Natural killer cell (primary cell): ENCODE results near the gene NRF1. TPM values are rescaled to one million over a fixed set of nuclear protein-coding genes. Genes with fewer than 3 reads are reported as not detected.
"Not testable (repeated sequence)": the region's sequence is repeated elsewhere in the genome, so short reads cannot be mapped to it uniquely, and the experiment has no call there.

Source experiments
- ATAC-seq, 3 donors: fragments of 150-1000 bp in 2 of 3; fragments of 200-7000 bp in 1 of 3; cut with Tn5 transposase; 1 replicate in 1 of 3; 2 replicates in 2 of 3; pipeline ENCODE4 v1.10.0; 2021; ENCODE audit warnings: mild to moderate bottlenecking in 2 of 3, moderate library complexity in 2 of 3
- DNase-seq, 2 donors: peaks; one replicate each; pipeline versions ENCODE4 v3.0.0 to v3.0.0-alpha.2; 2013 to 2021; ENCODE audit warnings: mixed read lengths in 1 of 2
- H3K27ac ChIP-seq: one replicate; pipeline ENCODE4 v1.5.1; 2013; ENCODE audit warnings: mild to moderate bottlenecking, low read length
- H3K27me3 ChIP-seq: one replicate; pipeline ENCODE4 v1.6.1; 2013; ENCODE audit warnings: low read length; ENCODE audit not compliant: control insufficient read depth, insufficient read depth
- H3K36me3 ChIP-seq: one replicate; pipeline ENCODE4 v1.6.1; 2013; ENCODE audit warnings: low read length; ENCODE audit not compliant: control insufficient read depth, insufficient read depth
- H3K4me1 ChIP-seq: one replicate; pipeline ENCODE4 v1.6.1; 2013; ENCODE audit warnings: low read length; ENCODE audit not compliant: control insufficient read depth, insufficient read depth
- H3K4me3 ChIP-seq: one replicate; pipeline ENCODE4 v1.5.1; 2013; ENCODE audit warnings: low read length
- H3K9me3 ChIP-seq: one replicate; pipeline ENCODE4 v1.6.1; 2013; ENCODE audit warnings: low read length; ENCODE audit not compliant: control insufficient read depth, insufficient read depth
- H3K27ac Mint-ChIP-seq, 2 donors: one replicate each; pipeline ENCODE4 v1.8.0; 2022; ENCODE audit warnings: mild to moderate bottlenecking in 2 of 2, mixed read lengths in 2 of 2, moderate library complexity in 1 of 2
- H3K27me3 Mint-ChIP-seq, 2 donors: one replicate each; pipeline ENCODE4 v1.8.0; 2022; ENCODE audit warnings: low read depth in 2 of 2, mixed read lengths in 2 of 2
- H3K36me3 Mint-ChIP-seq: one replicate; pipeline ENCODE4 v1.8.0; 2022; ENCODE audit warnings: mixed read lengths
- H3K4me1 Mint-ChIP-seq, 2 donors: one replicate each; pipeline ENCODE4 v1.8.0; 2022; ENCODE audit warnings: mixed read lengths in 2 of 2
- H3K4me3 Mint-ChIP-seq: one replicate; pipeline ENCODE4 v1.8.0; 2022; ENCODE audit warnings: mild to moderate bottlenecking, moderate library complexity, mixed read lengths
- H3K9me3 Mint-ChIP-seq, 2 donors: one replicate each; pipeline ENCODE4 v1.8.0; 2022; ENCODE audit warnings: mixed read lengths in 2 of 2
- WGBS: methylation state at CpG from one replicate; pipeline ENCODE4 v1.1.7; 2013; ENCODE audit warnings: missing lambda C conversion rate; ENCODE audit not compliant: insufficient coverage; 5-methylcytosine and 5-hydroxymethylcytosine counted together
- intact Hi-C: fragments of 100-400 bp; cut with micrococcal nuclease; formaldehyde crosslinking; loops from one replicate; pipeline ENCODE4 v1.14.2; 2022
- total RNA-seq, 4 donors: library from RNA; stranded (reverse); fragments of 120-200 nt in 1 of 4; gene quantifications; one replicate each; pipeline versions ENCODE4 v1.2.3 to v1.2.4, GENCODE V29; 2013 to 2022
- TF ChIP-seq, protein P1 (sequence below): fragments of 200-600 bp; IDR thresholded peaks from one replicate; pipeline ENCODE4 v1.8.0; 2022; ENCODE audit warnings: antibody characterized with exemption

Gene NRF1
- total RNA-seq, 3 donors from 2014 or later (not counting 1 experiment from before 2014, with no cell fraction given): 39.8 to 43.5 (median 40.1) TPM

DNA sequence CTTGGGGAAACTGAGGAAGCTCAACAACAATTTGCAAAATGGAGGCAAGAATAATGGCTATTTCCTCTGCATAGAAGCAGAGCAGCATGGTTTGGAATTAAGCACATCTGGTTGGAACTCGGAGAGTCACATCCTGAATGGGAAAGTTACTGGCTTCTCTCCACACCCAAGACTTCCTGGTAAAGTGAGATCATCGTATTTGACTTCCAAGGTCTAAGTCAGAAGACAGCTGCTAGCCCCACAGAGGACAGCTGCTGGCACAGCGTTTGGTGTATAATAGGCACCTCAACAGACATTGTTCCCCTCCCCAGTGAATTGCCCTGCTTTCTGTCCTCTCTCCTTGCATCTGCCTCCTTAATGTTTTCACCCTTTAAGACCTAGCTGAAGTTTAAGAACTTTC lies 37.0 kb upstream of the NRF1 start:
- 85% methylated on average over 3 of the region's 3 CpGs for WGBS
- intact Hi-C loops: no loop called here
- H3K4me1 ChIP-seq: no peaks in the 10 kb centered on the region
- Mint-ChIP-seq H3K27ac (no peak overlapping the region), H3K4me3 (no peak overlapping the region), H3K9me3 (peaks cover 0 to 2% of the 10 kb centered on the region in 2 donors), H3K36me3 (no peaks in the 10 kb centered on the region), H3K4me1 (no peaks in the 10 kb centered on the region), H3K27me3 (peaks cover 0 to 2% of the 10 kb centered on the region in 2 donors)
- H3K27ac ChIP-seq: no peak overlapping the region
- H3K4me3 ChIP-seq: no peak overlapping the region
- no peaks in the 10 kb centered on the region for H3K36me3 ChIP-seq
- peaks cover 13% of the 10 kb centered on the region for H3K9me3 ChIP-seq
- no peak for DNase-seq
- no peaks in the 10 kb centered on the region for H3K27me3 ChIP-seq
- ATAC-seq: no peak
- TF ChIP-seq, protein P1, sequence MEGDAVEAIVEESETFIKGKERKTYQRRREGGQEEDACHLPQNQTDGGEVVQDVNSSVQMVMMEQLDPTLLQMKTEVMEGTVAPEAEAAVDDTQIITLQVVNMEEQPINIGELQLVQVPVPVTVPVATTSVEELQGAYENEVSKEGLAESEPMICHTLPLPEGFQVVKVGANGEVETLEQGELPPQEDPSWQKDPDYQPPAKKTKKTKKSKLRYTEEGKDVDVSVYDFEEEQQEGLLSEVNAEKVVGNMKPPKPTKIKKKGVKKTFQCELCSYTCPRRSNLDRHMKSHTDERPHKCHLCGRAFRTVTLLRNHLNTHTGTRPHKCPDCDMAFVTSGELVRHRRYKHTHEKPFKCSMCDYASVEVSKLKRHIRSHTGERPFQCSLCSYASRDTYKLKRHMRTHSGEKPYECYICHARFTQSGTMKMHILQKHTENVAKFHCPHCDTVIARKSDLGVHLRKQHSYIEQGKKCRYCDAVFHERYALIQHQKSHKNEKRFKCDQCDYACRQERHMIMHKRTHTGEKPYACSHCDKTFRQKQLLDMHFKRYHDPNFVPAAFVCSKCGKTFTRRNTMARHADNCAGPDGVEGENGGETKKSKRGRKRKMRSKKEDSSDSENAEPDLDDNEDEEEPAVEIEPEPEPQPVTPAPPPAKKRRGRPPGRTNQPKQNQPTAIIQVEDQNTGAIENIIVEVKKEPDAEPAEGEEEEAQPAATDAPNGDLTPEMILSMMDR: no peak

DNA sequence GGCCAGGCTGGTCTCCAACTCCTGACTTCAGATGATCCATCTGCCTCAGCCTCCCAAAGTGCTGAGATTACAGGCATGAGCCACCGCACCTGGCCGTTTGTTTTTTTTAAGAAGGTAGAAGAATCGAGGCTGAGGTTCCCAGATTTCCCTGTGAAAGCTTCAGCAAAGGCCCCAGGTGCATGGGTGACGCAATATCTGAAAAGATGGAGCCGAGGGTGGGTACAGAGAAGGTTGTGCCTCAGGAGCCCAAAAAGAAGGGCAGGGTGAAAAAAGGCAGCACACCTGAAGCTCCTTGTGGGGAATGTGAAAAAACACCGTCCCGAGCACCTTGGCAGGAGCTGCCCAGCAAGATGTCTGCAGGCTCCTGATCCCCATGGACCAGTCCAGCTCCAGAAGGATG lies 35.8 kb upstream of the NRF1 start:
- no peaks in the 10 kb centered on the region for H3K27me3 ChIP-seq
- H3K9me3 ChIP-seq: peaks cover 13% of the 10 kb centered on the region
- no peaks in the 10 kb centered on the region for H3K36me3 ChIP-seq
- H3K4me3 ChIP-seq: no peak overlapping the region
- DNase-seq (no peak), ATAC-seq (no peak)
- WGBS: 83% methylated on average over 7 of the region's 7 CpGs
- TF ChIP-seq, protein P1: no peak
- no peak overlapping the region for H3K27ac Mint-ChIP-seq
- H3K27ac ChIP-seq: no peak overlapping the region
- intact Hi-C loops: no loop called here
- no peaks in the 10 kb centered on the region for H3K36me3 Mint-ChIP-seq
- no peak overlapping the region for H3K4me3 Mint-ChIP-seq
- peaks cover 0 to 2% of the 10 kb centered on the region in 2 donors for H3K9me3 Mint-ChIP-seq
- H3K4me1 Mint-ChIP-seq: no peaks in the 10 kb centered on the region
- no peaks in the 10 kb centered on the region for H3K4me1 ChIP-seq
- H3K27me3 Mint-ChIP-seq: peaks cover 0 to 2% of the 10 kb centered on the region in 2 donors

GRCh38 chr7:129576138-129576537 lies 35.4 kb upstream of the NRF1 start:
- Mint-ChIP-seq H3K36me3 (no peaks in the 10 kb centered on the region), H3K27me3 (peaks cover 0 to 2% of the 10 kb centered on the region in 2 donors), H3K27ac (no peak overlapping the region), H3K4me1 (no peaks in the 10 kb centered on the region), H3K4me3 (no peak overlapping the region), H3K9me3 (peaks cover 0 to 2% of the 10 kb centered on the region in 2 donors)
- intact Hi-C loops: no loop called here
- 97% methylated on average over 2 of the region's 2 CpGs for WGBS
- TF ChIP-seq, protein P1: no peak
- Histone ChIP-seq H3K4me1 (no peaks in the 10 kb centered on the region), H3K27me3 (no peaks in the 10 kb centered on the region), H3K27ac (no peak overlapping the region), H3K4me3 (no peak overlapping the region), H3K9me3 (peaks cover 13% of the 10 kb centered on the region), H3K36me3 (no peaks in the 10 kb centered on the region)
- ATAC-seq (no peak), DNase-seq (no peak)

DNA sequence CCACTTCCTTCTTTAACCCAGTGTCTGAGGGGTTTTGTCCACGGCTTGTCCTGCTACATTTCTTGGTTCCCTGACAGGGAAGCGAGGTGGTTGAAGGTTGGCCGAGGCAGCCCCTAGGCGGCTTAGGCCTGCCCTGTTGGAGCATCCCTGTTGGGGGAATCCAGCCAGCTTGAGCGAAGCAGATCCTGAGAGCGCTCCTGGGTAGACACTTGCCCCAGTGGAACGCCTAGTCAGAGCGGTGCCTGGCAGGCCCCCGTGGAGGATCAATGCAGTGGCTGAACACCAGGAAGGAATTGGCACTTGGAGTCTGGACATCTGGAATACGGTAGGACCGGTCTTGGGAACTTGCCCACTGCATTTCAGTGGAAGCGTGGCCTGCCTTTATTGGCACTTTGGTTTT lies 32.7 kb upstream of the NRF1 start:
- no peaks in the 10 kb centered on the region for H3K27me3 ChIP-seq
- H3K4me3 ChIP-seq: no peak overlapping the region
- intact Hi-C loops: no loop called here
- no peak for DNase-seq
- no peaks in the 10 kb centered on the region for H3K4me1 ChIP-seq
- ATAC-seq: no peak
- no peak overlapping the region for H3K27ac ChIP-seq
- Mint-ChIP-seq H3K27me3 (no peaks in the 10 kb centered on the region), H3K4me1 (no peaks in the 10 kb centered on the region), H3K36me3 (no peaks in the 10 kb centered on the region), H3K9me3 (peaks cover 0 to 2% of the 10 kb centered on the region in 2 donors), H3K4me3 (no peak overlapping the region), H3K27ac (no peak overlapping the region)
- no peaks in the 10 kb centered on the region for H3K36me3 ChIP-seq
- TF ChIP-seq, protein P1: no peak
- 96% methylated on average over 12 of the region's 12 CpGs for WGBS
- peaks cover 13% of the 10 kb centered on the region for H3K9me3 ChIP-seq

DNA sequence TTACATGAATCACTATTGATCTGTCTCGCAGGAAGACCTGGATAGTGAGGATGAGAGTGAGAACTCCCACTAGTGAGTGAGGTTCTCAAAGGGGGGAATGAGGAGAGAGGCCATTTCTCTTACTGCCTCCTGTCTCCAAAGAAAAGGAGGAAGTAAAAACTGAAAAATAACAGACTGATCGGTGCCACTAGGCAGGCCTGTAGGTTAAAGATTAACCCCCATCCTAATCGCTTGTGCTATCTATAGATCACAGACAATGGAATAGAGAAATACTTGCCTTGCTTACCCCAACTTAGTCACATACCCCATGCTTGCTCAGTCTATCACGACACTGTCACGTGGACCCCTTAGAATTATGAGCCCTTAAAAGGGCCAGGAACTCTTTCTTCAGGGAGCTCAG lies 25.3 kb upstream of the NRF1 start:
- H3K27me3 Mint-ChIP-seq, DNase-seq, H3K4me3 ChIP-seq, H3K36me3 ChIP-seq, H3K27me3 ChIP-seq, ATAC-seq, intact Hi-C loops, H3K27ac ChIP-seq, H3K4me1 ChIP-seq, H3K4me1 Mint-ChIP-seq, H3K27ac Mint-ChIP-seq, H3K4me3 Mint-ChIP-seq, H3K9me3 Mint-ChIP-seq: not testable (repeated sequence)
- peaks cover 33% of the 10 kb centered on the region for H3K9me3 ChIP-seq
- H3K36me3 Mint-ChIP-seq: peaks cover 28% of the 10 kb centered on the region
- WGBS: 89% methylated on average over 4 of the region's 5 CpGs
